GM19193 (cell line): ENCODE measurements around the gene KIAA0232.

ENCODE experiments used
- POLR2A ChIP-seq: IDR thresholded peaks from 4 replicates; pipeline ENCODE4 v1.6.1; 2011; ENCODE audit not compliant: insufficient read depth, insufficient read length; ENCODE audit errors: extremely low read depth

Gene KIAA0232

DNA sequence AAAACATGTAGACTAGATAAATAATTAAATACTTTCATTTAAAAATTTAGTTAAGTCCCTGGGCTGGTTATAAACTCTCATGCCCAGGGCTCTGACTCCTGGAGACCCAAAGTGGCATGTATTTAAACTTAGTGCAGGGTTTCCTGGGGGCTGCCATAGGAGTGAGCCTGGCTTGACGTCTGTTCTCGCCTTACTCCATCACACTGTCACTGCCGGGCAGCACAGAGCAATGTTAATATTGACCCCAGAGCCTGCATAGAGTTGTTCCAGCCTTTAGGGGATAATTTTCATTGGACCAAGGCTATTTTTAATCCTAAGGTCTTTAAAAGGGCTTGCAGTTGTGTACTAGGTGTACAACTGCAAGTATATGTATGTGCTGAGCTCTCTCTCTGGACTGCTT lies 31.2 kb downstream of the KIAA0232 start:
- TF ChIP-seq POLR2A, result no peak

- no peak for TF ChIP-seq POLR2A
These were observed 32.7 kb downstream of the KIAA0232 start for GRCh38 chr4:6815029-6815836.

- TF ChIP-seq POLR2A, result no peak
These were observed 36.8 kb downstream of the KIAA0232 start for GRCh38 chr4:6819295-6819694.

GRCh38 chr4:6820695-6821094 lies 38.2 kb downstream of the KIAA0232 start:
- TF ChIP-seq POLR2A, result no peak

GRCh38 chr4:6824071-6824470 lies 41.5 kb downstream of the KIAA0232 start:
- no peak for TF ChIP-seq POLR2A

DNA sequence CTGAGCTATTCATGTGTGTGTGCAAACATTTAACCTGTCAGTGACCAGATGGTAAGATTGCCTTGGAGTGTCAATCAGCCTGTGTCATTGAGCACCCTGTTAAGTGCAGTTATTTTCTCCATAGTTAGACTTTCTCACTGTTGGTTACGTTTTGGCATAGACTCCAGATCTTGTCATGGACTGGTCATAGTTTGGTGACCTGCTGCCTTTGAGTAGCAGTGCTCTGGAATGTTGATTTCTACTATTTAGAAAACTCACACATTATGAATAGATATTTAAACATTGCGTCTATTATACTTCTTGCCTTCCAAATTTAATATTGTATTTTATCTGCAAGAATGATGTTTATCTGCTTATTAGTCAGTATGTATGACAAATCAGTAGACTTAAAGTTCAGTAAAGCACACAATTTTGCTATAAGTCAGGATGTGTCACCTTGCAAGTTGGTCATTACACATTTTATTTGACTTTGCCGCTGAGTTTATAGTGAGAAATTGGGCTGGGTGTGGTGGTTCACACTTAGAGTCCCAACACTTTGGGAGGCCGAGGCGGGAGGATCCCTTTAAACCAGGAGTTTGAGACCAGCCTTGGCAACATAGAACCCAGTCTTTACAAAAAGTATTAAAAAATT lies 42.4 kb downstream of the KIAA0232 start:
- no peak for TF ChIP-seq POLR2A

DNA sequence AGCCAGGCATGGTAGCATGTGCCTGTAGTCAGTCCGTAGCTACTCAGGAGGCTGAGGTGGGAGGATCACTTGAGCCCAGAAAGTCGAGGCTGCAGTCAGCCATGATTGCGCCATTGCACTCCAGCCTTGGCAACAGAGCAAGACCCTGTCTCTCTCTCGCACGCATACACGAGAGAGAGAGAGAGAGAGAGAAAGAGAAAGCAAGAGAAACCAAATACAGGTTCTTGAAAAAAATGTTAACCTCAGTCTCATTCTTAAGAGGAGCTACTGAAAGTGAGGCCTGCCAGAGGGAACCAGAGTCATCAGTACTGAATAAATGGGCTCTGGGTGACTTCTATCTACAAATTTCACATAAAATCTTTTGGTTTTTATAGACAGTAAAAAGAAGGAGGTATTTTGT lies 42.9 kb downstream of the KIAA0232 start:
- TF ChIP-seq POLR2A, result no peak

DNA sequence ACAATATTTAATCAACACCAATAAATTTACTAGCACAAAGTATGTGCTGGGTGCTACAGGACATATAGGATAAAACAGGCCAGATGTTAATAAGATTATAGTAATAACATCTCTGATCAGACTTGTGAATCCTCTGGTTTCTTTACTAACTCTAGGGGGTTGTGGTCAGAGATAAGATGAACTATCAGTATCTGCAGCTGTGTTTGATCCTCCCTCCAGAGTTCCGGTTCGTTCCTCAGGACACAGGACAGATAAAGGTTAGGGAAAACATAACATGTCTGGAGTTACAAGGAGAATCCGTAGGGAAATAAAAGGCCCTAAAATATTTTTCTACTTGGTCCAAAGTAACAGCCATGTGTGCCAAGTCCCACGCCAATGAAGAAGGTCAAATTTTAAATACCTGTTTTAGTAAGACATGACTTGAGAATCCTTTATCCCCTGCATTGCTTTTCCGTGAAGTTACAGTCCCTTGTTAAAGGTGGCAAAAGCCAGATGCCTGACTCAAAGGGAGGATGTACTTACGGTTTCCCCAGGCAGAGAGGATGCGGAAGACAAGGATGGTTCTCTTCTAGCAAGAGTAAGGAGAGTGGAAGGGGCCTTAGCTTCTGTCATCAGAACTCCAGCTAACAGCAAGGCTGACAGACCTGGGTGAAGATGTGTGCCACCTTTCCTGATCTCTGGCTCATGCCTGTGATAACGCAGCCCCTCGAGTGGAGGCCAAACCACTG lies 44.4 kb downstream of the KIAA0232 start:
- no peak for TF ChIP-seq POLR2A

- TF ChIP-seq POLR2A, result no peak
These were observed 46.6 kb downstream of the KIAA0232 start for GRCh38 chr4:6829086-6829485.

DNA sequence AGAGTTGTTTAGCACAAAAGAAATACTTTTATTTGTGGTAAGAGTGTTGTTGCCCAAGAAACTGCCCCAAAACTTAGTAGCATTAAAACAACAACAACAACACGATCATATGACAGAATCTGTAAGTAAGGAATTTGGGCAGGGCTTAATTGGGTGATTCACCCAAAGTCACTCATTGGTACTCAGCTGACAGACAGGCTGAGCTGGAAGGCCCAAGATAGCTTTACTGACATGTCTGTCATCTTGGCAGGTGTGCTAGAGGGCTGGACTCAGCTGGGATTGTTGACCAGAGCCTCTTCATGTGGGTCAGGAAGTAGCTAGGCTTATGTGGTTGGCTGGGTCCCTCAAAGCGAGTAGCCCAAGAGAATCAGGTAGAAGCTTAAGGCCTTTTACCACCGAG lies 52.3 kb downstream of the KIAA0232 start:
- no peak for TF ChIP-seq POLR2A

DNA sequence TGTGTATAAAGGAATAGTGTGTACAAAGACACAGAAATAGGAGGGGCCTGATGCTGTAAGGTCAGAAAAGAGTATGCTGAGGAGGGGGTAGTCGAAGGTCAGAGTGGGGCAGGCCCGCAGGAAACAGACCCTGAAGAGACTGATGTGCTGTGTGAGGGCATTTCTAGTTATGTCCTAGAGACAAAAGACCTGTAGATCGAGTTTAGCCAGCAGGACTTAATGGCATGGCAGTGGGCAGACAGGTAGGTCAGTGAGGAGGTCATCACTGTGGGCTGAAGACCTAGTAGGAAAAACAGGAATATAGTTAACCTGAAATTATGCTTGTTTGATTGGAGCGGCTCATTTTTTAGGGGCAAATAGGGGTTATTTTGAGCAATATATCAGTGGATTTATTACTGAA lies 57.1 kb downstream of the KIAA0232 start:
- TF ChIP-seq POLR2A, result no peak

GRCh38 chr4:6840062-6840976 lies 57.8 kb downstream of the KIAA0232 start:
- no peak for TF ChIP-seq POLR2A

DNA sequence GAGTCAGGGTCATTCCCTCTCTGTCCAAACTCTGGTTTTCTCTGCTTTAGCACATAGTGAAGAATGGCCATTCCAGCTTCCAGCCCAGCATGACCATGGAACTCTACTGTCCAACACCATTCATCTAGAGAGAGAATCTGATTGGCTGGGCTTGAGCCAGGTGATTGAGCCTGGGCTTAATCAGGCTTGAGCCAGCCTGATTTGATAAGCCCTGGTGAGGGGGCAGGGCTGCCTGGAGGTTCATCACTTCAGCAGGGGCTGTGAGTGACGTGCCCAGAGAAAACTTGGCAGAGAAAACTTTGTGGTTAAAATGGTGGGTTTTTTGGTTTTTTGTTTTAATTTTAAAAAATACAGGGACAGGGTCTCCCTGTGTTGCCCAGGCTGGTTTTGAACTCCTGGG lies 62.5 kb downstream of the KIAA0232 start:
- no peak for TF ChIP-seq POLR2A

GRCh38 chr4:6845574-6845973 lies 63.0 kb downstream of the KIAA0232 start:
- no peak for TF ChIP-seq POLR2A

- TF ChIP-seq POLR2A, result no peak
These were observed 64.7 kb downstream of the KIAA0232 start for GRCh38 chr4:6847178-6847577.

DNA sequence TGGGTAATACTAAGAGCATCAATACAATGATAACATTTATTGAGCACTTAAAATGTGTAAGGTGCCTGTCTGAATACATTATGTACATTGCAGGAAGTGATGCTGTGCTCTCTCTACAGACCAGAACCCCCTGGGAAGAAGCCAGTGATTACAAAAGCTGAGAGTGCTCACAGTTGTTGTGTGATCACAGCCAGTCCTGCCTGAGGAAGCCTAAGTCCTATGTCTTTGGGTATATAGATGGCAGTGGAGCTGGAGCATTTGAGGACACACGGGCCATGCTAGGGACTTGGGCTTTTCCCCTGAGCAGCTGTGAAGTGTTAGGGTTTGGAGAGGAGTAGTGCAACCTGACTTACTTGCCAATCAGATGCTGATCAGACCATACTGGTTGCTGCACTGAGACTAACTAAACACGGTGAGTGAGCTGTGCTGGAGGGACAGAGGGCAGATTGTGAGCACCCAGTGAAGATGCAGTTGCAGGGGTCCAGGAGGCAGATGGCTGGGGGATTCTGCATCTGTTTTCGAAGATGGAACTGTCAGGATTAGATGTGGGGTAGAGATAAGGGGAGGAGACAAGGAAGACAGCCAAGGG lies 66.3 kb downstream of the KIAA0232 start:
- no peak for TF ChIP-seq POLR2A
